CD14-positive monocyte (primary cell): ENCODE data around the gene BCL2L2. TPM values are rescaled to one million over a fixed set of nuclear protein-coding genes. Genes with fewer than 3 reads are reported as not detected.

Source experiments
- DNase-seq, 3 donors: peaks; one replicate each; pipeline ENCODE4 v3.0.0-alpha.2; 2011 to 2022
- H2AFZ ChIP-seq: 2 replicates; pipeline ENCODE4 v1.6.0; 2012; ENCODE audit warnings: mild to moderate bottlenecking, low read depth, low read length, inconsistent platforms; ENCODE audit not compliant: insufficient read depth, poor library complexity, severe bottlenecking
- H3K27ac ChIP-seq, 2 donors: 1 replicate in 1 of 2; 2 replicates in 1 of 2; pipeline ENCODE4 v1.5.1; 2012 to 2013; ENCODE audit warnings: low read length in 2 of 2, control low read depth in 1 of 2, inconsistent platforms in 1 of 2, low read depth in 1 of 2, mild to moderate bottlenecking in 1 of 2
- H3K27me3 ChIP-seq, 2 donors: one replicate each; pipeline versions ENCODE4 v1.6.0 to v1.6.1; 2011 to 2013; ENCODE audit warnings: low read length in 2 of 2; ENCODE audit not compliant: control insufficient read depth in 2 of 2, insufficient read depth in 2 of 2
- H3K36me3 ChIP-seq, 2 donors: replicated peaks in 1 of 2; 1 replicate in 1 of 2; 2 replicates in 1 of 2; pipeline versions ENCODE4 v1.5.1 to v1.6.1; 2012 to 2013; ENCODE audit warnings: low read length in 2 of 2, control low read depth in 1 of 2, inconsistent platforms in 1 of 2, mild to moderate bottlenecking in 1 of 2; ENCODE audit not compliant: insufficient read depth in 2 of 2, control insufficient read depth in 1 of 2
- H3K4me1 ChIP-seq, 2 donors: 1 replicate in 1 of 2; 2 replicates in 1 of 2; pipeline versions ENCODE4 v1.5.1 to v1.6.1; 2012 to 2013; ENCODE audit warnings: low read length in 2 of 2, control low read depth in 1 of 2, inconsistent platforms in 1 of 2, mild to moderate bottlenecking in 1 of 2, moderate library complexity in 1 of 2; ENCODE audit not compliant: insufficient read depth in 2 of 2, control insufficient read depth in 1 of 2
- H3K4me2 ChIP-seq: replicated peaks from 2 replicates; pipeline ENCODE3; 2012; ENCODE audit warnings: low read length, moderate library complexity, mild to moderate bottlenecking; ENCODE audit not compliant: poor library complexity, severe bottlenecking; ENCODE audit errors: extremely low read depth
- H3K4me3 ChIP-seq, 3 experiments: fragments of 200-600 bp in 1 of 3; sonication (generic) in 1 of 3; replicated peaks in 1 of 3; 1 replicate in 2 of 3; 2 replicates in 1 of 3; pipeline ENCODE4 v1.5.1; 2011 to 2013; ENCODE audit warnings: low read length in 3 of 3, mild to moderate bottlenecking in 3 of 3, control low read depth in 2 of 3, low read depth in 2 of 3, inconsistent platforms in 1 of 3, moderate library complexity in 1 of 3
- H3K79me2 ChIP-seq: 2 replicates; pipeline ENCODE4 v1.6.0; 2012; ENCODE audit warnings: mild to moderate bottlenecking, control low read depth, inconsistent platforms, low read length, moderate library complexity; ENCODE audit not compliant: insufficient read depth
- H3K9ac ChIP-seq: 2 replicates; pipeline ENCODE4 v1.6.0; 2017; ENCODE audit warnings: low read length, mild to moderate bottlenecking; ENCODE audit not compliant: insufficient read depth, poor library complexity, severe bottlenecking
- H3K9me3 ChIP-seq, 2 donors: replicated peaks in 1 of 2; 1 replicate in 1 of 2; 2 replicates in 1 of 2; pipeline versions ENCODE4 v1.5.1 to v1.6.1; 2012 to 2013; ENCODE audit warnings: low read length in 2 of 2, control low read depth in 1 of 2; ENCODE audit not compliant: control insufficient read depth in 1 of 2, insufficient read depth in 1 of 2
- H4K20me1 ChIP-seq: 2 replicates; pipeline ENCODE4 v1.6.0; 2012; ENCODE audit warnings: mild to moderate bottlenecking, low read length, control low read depth, moderate library complexity; ENCODE audit not compliant: insufficient read depth
- H3K27ac Mint-ChIP-seq, 7 donors: one replicate each; pipeline ENCODE4 v1.8.0; 2020; ENCODE audit warnings: mild to moderate bottlenecking in 7 of 7, mixed read lengths in 7 of 7, moderate library complexity in 6 of 7, inconsistent platforms in 2 of 7
- H3K27me3 Mint-ChIP-seq, 3 donors: one replicate each; pipeline ENCODE4 v1.8.0; 2021 to 2022; ENCODE audit warnings: low read depth in 3 of 3, mild to moderate bottlenecking in 3 of 3, mixed read lengths in 3 of 3, moderate library complexity in 3 of 3, inconsistent platforms in 1 of 3
- H3K36me3 Mint-ChIP-seq, 2 donors: one replicate each; pipeline ENCODE4 v1.8.0; 2020; ENCODE audit warnings: mixed read lengths in 2 of 2, inconsistent platforms in 1 of 2, mild to moderate bottlenecking in 1 of 2
- H3K4me1 Mint-ChIP-seq: one replicate; pipeline ENCODE4 v1.8.0; 2020; ENCODE audit warnings: mild to moderate bottlenecking, mixed read lengths
- H3K4me3 Mint-ChIP-seq, 2 donors: one replicate each; pipeline ENCODE4 v1.8.0; 2020; ENCODE audit warnings: mild to moderate bottlenecking in 2 of 2, mixed read lengths in 2 of 2, moderate library complexity in 1 of 2
- H3K9me3 Mint-ChIP-seq, 7 donors: one replicate each; pipeline ENCODE4 v1.8.0; 2020 to 2022; ENCODE audit warnings: mixed read lengths in 7 of 7, mild to moderate bottlenecking in 6 of 7, moderate library complexity in 6 of 7, inconsistent platforms in 2 of 7
- CTCF ChIP-seq: fragments of 200-600 bp; IDR thresholded peaks from one replicate; pipeline ENCODE4 v1.8.0; 2022; ENCODE audit warnings: antibody characterized with exemption, mild to moderate bottlenecking
- WGBS: methylation state at CpG from one replicate; pipeline ENCODE4 v1.1.5; 2013; ENCODE audit warnings: missing lambda C conversion rate; ENCODE audit not compliant: insufficient coverage; 5-methylcytosine and 5-hydroxymethylcytosine counted together
- intact Hi-C, 2 donors: fragments of 100-400 bp; cut with micrococcal nuclease; formaldehyde crosslinking; loops; one replicate each; pipeline versions ENCODE4 v1.15.0 to v1.15.1; 2023
- polyA plus RNA-seq, 3 donors: library from polyadenylated mRNA; depleted of rRNA in 1 of 3; unstranded in 2 of 3; stranded (reverse) in 1 of 3; fragments of 300-500 nt in 2 of 3; fragments of >200 nt in 1 of 3; fragmentation: Illumina TruSeq in 2 of 3; gene quantifications; 1 replicate in 2 of 3; 2 replicates in 1 of 3; pipeline ENCODE4 v1.2.3, GENCODE V29; 2012 to 2021

BCL2L2 gene
- polyA plus RNA-seq, 3 donors = 0.90 to 23.7 (median 1.4) TPM

GRCh38 chr14:23339506-23340268 is 33.1 kb downstream of the BCL2L2 start:
- Histone ChIP-seq H3K9me3 (peaks cover 3 to 8% of the 10 kb centered on the region in 2 donors), H3K4me3 (no peak overlapping the region), H3K79me2 (no peaks in the 10 kb centered on the region), H3K9ac (no peak overlapping the region), H3K27ac (no peak overlapping the region), H3K4me2 (no peak overlapping the region), H3K27me3 (no peaks in the 10 kb centered on the region), H3K36me3 (no peaks in the 10 kb centered on the region), H3K4me1 (no peaks in the 10 kb centered on the region), H2AFZ (no peak overlapping the region), H4K20me1 (no peaks in the 10 kb centered on the region)
- WGBS = no CpG with 5 or more reads among the region's 1 CpG
- H3K4me3 Mint-ChIP-seq = no peak overlapping the region
- intact Hi-C loops = loop anchor here in 1 of 2 donors (10.0 kb wide), 1 partner anchor 75 kb away; no protein-coding TSS in a partner anchor
- H3K36me3 Mint-ChIP-seq = no peaks in the 10 kb centered on the region
- no peak overlapping the region for H3K27ac Mint-ChIP-seq
- peaks cover 4 to 14% (median 13%) of the 10 kb centered on the region in 3 donors for H3K27me3 Mint-ChIP-seq
- peaks cover 5 to 16% (median 9%) of the 10 kb centered on the region in 7 donors for H3K9me3 Mint-ChIP-seq
- TF ChIP-seq CTCF = no peak
- DNase-seq = no peak
- H3K4me1 Mint-ChIP-seq = no peaks in the 10 kb centered on the region

GRCh38 chr14:23344481-23344880 is 37.8 kb downstream of the BCL2L2 start:
- intact Hi-C loops = no loop called here

More at GRCh38 chr14:23344481-23344880, 37.8 kb downstream of the BCL2L2 start:
- Histone ChIP-seq H3K27me3 (no peaks in the 10 kb centered on the region), H3K36me3 (no peaks in the 10 kb centered on the region), H3K79me2 (no peaks in the 10 kb centered on the region), H4K20me1 (no peaks in the 10 kb centered on the region), H3K27ac (no peak overlapping the region), H3K4me3 (no peak overlapping the region), H3K9ac (no peak overlapping the region), H3K9me3 (peaks cover 3 to 6% of the 10 kb centered on the region in 2 donors), H3K4me1 (no peaks in the 10 kb centered on the region), H2AFZ (no peak overlapping the region), H3K4me2 (no peak overlapping the region)
- peaks cover 1 to 13% (median 11%) of the 10 kb centered on the region in 3 donors for H3K27me3 Mint-ChIP-seq
- no peak for DNase-seq
- 75% methylated on average over 2 of the region's 3 CpGs for WGBS
- H3K4me1 Mint-ChIP-seq = no peaks in the 10 kb centered on the region
- no peaks in the 10 kb centered on the region for H3K36me3 Mint-ChIP-seq
- H3K27ac Mint-ChIP-seq = no peak overlapping the region
- H3K9me3 Mint-ChIP-seq = peaks cover 3 to 10% (median 7%) of the 10 kb centered on the region in 7 donors
- no peak overlapping the region for H3K4me3 Mint-ChIP-seq
- no peak for TF ChIP-seq CTCF
